ENCODE measurements around the gene TRIM40. TPM values are rescaled to one million over a fixed set of nuclear protein-coding genes. Genes with fewer than 3 reads are reported as not detected.
"Not testable (repeated sequence)": the region's sequence is repeated elsewhere in the genome, so short reads cannot be mapped to it uniquely, and the experiment has no call there.

TRIM40 gene
- total and polyA plus RNA-seq, 4 donors: 0.08 to 0.20 TPM; not detected in 2

DNA sequence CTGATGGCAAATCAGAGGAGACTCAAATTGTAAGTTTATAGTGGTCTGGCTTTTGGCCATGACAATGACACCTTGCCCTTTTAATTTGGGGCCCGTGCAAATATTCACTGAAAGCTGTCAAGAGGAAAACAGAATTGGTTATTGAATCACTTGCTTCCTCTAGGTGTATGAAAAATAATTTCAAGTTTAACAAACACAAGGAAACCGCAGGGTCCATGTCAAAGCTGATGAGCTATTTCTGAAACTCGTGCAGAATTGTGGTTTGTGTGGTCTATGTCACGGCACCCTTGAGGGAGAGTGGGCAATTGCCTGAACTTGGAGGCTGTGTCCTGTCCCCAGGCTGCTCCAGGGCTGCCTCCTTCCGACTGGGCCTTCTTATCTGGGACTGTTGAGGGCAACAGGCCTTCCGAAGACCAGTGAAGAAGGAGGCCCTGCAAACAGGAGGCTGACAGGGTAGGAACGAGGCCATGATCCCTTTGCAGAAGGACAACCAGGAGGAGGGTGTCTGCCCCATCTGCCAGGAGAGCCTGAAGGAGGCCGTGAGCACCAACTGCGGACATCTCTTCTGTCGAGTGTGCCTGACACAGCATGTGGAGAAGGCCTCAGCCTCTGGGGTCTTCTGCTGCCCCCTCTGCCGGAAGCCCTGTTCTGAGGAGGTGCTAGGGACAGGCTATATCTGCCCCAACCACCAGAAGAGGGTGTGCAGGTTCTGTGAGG, 788 bp downstream of the TRIM40 start:
- no peak overlapping the region for H3K4me3 ChIP-seq
- no peaks in the 10 kb centered on the region for H3K36me3 ChIP-seq (ENCODE audit: control insufficient read depth in 4 of 4, insufficient read depth in 4 of 4, low read length in 4 of 4)
- no peak overlapping the region for H3K27ac ChIP-seq (ENCODE audit: low read depth in 1 of 2, low read length in 1 of 2)
- H3K4me1 ChIP-seq (ENCODE audit: control insufficient read depth in 5 of 5, insufficient read depth in 5 of 5, low read length in 5 of 5): no peaks in the 10 kb centered on the region
- H3K9ac ChIP-seq (ENCODE audit: insufficient read depth in 1 of 2, low read length in 2 of 2): no peak overlapping the region
- no peaks in the 10 kb centered on the region for H3K9me3 ChIP-seq (ENCODE audit: control insufficient read depth in 4 of 4, insufficient read depth in 3 of 4, low read length in 3 of 4)
- TF ChIP-seq, protein P1, sequence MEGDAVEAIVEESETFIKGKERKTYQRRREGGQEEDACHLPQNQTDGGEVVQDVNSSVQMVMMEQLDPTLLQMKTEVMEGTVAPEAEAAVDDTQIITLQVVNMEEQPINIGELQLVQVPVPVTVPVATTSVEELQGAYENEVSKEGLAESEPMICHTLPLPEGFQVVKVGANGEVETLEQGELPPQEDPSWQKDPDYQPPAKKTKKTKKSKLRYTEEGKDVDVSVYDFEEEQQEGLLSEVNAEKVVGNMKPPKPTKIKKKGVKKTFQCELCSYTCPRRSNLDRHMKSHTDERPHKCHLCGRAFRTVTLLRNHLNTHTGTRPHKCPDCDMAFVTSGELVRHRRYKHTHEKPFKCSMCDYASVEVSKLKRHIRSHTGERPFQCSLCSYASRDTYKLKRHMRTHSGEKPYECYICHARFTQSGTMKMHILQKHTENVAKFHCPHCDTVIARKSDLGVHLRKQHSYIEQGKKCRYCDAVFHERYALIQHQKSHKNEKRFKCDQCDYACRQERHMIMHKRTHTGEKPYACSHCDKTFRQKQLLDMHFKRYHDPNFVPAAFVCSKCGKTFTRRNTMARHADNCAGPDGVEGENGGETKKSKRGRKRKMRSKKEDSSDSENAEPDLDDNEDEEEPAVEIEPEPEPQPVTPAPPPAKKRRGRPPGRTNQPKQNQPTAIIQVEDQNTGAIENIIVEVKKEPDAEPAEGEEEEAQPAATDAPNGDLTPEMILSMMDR (IDR thresholded peaks at IDR 0.05; ENCODE audit: control extremely low read depth, extremely low read depth): no peak
- ATAC-seq (ENCODE audit: insufficient read depth, low FRiP score) (no peak), DNase-seq (no peak)
- H3K27me3 ChIP-seq (ENCODE audit: control insufficient read depth in 3 of 3, insufficient read depth in 3 of 3, low read length in 2 of 3): peaks cover 0 to 19% (median 3%) of the 10 kb centered on the region in 3 donors
- WGBS, 2 donors: 61 to 69% methylated on average over 11 of the region's 11 CpGs

DNA sequence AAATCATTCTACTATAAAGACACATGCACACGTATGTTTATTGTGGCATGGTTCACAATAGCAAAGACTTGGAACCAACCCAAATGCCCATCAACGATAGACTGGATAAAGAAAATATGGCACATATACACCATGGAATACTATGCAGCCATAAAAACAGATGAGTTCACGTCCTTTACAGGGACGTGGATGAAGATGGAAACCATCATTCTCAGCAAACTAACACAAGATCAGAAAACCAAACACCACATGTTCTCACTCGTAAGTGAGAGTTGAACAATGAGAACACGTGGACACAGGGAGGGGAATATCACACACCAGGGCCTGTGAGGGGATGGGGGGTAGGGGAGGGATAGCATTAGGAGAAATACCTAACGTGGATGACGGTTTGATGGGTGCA, 4.3 kb downstream of the TRIM40 start:
- not testable (repeated sequence) for H3K4me3 ChIP-seq; ATAC-seq (ENCODE audit: insufficient read depth, low FRiP score); H3K27ac ChIP-seq (ENCODE audit: low read depth in 1 of 2, low read length in 1 of 2); DNase-seq; H3K4me1 ChIP-seq (ENCODE audit: control insufficient read depth in 5 of 5, insufficient read depth in 5 of 5, low read length in 5 of 5); H3K36me3 ChIP-seq (ENCODE audit: control insufficient read depth in 4 of 4, insufficient read depth in 4 of 4, low read length in 4 of 4); H3K9me3 ChIP-seq (ENCODE audit: control insufficient read depth in 4 of 4, insufficient read depth in 3 of 4, low read length in 3 of 4); H3K9ac ChIP-seq (ENCODE audit: insufficient read depth in 1 of 2, low read length in 2 of 2)
- WGBS, 2 donors: 83 to 90% methylated on average over 8 of the region's 8 CpGs
- H3K27me3 ChIP-seq (ENCODE audit: control insufficient read depth in 3 of 3, insufficient read depth in 3 of 3, low read length in 2 of 3): peaks cover 0 to 28% (median 0%) of the 10 kb centered on the region in 3 donors

DNA sequence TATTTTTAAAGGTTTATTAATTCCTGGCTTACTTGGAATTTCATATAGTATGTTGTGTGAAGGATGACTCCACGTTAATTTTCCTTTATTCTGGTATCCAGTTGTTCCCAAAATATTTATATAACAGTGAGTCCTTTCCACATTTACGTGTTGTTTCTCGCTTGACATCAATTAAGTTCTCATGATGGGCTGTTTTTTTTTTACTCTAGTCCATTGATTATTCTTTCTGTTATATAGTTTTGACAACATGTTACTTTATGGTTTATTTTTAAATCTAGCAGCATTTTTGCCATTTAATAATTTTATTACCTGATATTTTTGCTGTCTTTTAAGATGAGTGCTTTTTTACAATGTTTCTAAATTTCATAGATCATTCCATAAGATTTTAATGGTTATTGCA, 6.7 kb downstream of the TRIM40 start:
- ATAC-seq (ENCODE audit: insufficient read depth, low FRiP score) (no peak), DNase-seq (no peak)
- WGBS, 2 donors: 75 to 88% methylated on average over 3 of the region's 3 CpGs
- H3K4me3 ChIP-seq: no peak overlapping the region
- no peaks in the 10 kb centered on the region for H3K4me1 ChIP-seq (ENCODE audit: control insufficient read depth in 5 of 5, insufficient read depth in 5 of 5, low read length in 5 of 5)
- H3K27ac ChIP-seq (ENCODE audit: low read depth in 1 of 2, low read length in 1 of 2): no peak overlapping the region
- peaks cover 0 to 25% (median 2%) of the 10 kb centered on the region in 3 donors for H3K27me3 ChIP-seq (ENCODE audit: control insufficient read depth in 3 of 3, insufficient read depth in 3 of 3, low read length in 2 of 3)
- H3K9me3 ChIP-seq (ENCODE audit: control insufficient read depth in 4 of 4, insufficient read depth in 3 of 4, low read length in 3 of 4): no peaks in the 10 kb centered on the region
- H3K36me3 ChIP-seq (ENCODE audit: control insufficient read depth in 4 of 4, insufficient read depth in 4 of 4, low read length in 4 of 4): no peaks in the 10 kb centered on the region
- H3K9ac ChIP-seq (ENCODE audit: insufficient read depth in 1 of 2, low read length in 2 of 2): no peak overlapping the region
- TF ChIP-seq, protein P1 (IDR thresholded peaks at IDR 0.05; ENCODE audit: control extremely low read depth, extremely low read depth): no peak

- H3K9me3 ChIP-seq (ENCODE audit: control insufficient read depth in 4 of 4, insufficient read depth in 3 of 4, low read length in 3 of 4): no peaks in the 10 kb centered on the region
- H3K9ac ChIP-seq (ENCODE audit: insufficient read depth in 1 of 2, low read length in 2 of 2): no peak overlapping the region
- TF ChIP-seq, protein P1 (IDR thresholded peaks at IDR 0.05; ENCODE audit: control extremely low read depth, extremely low read depth): no peak
- H3K27me3 ChIP-seq (ENCODE audit: control insufficient read depth in 3 of 3, insufficient read depth in 3 of 3, low read length in 2 of 3): peaks cover 0 to 21% (median 2%) of the 10 kb centered on the region in 3 donors
- 59 to 79% methylated on average over 2 of the region's 2 CpGs for WGBS, 2 donors
- H3K27ac ChIP-seq (ENCODE audit: low read depth in 1 of 2, low read length in 1 of 2): no peak overlapping the region
- ATAC-seq (ENCODE audit: insufficient read depth, low FRiP score): no peak
- no peaks in the 10 kb centered on the region for H3K4me1 ChIP-seq (ENCODE audit: control insufficient read depth in 5 of 5, insufficient read depth in 5 of 5, low read length in 5 of 5)
- no peaks in the 10 kb centered on the region for H3K36me3 ChIP-seq (ENCODE audit: control insufficient read depth in 4 of 4, insufficient read depth in 4 of 4, low read length in 4 of 4)
- H3K4me3 ChIP-seq: no peak overlapping the region
- DNase-seq: no peak
These were observed 7.8 kb downstream of the TRIM40 start for GRCh38 chr6:30143780-30144179.
